Retinal pigment epithelial cell (primary cell): ENCODE data around the gene NFAM1.

Experiments used
- DNase-seq: peaks from one replicate; pipeline ENCODE4 v3.0.0-alpha.2; 2010; ENCODE audit warnings: low read depth
- H3K4me3 ChIP-seq: 2 replicates; pipeline ENCODE4 v1.5.1; 2011; ENCODE audit warnings: mild to moderate bottlenecking, low read length, control low read depth, moderate library complexity
- CTCF ChIP-seq: conservative IDR thresholded peaks from 2 replicates; pipeline ENCODE4 v1.5.1; 2011; ENCODE audit warnings: low read depth, low read length, control low read depth, inconsistent platforms

NFAM1 gene

GRCh38 chr22:42347281-42347824 lies 84.8 kb downstream of the NFAM1 start:
- DNase-seq = no peak
- no peak for TF ChIP-seq CTCF
- H3K4me3 ChIP-seq = no peak overlapping the region

- no peak for TF ChIP-seq CTCF
- H3K4me3 ChIP-seq = no peak overlapping the region
- no peak for DNase-seq
These were observed 85.5 kb downstream of the NFAM1 start for GRCh38 chr22:42346722-42347121.

- H3K4me3 ChIP-seq = no peak overlapping the region
- no peak for DNase-seq
- no peak for TF ChIP-seq CTCF
These were observed 86.7 kb downstream of the NFAM1 start for GRCh38 chr22:42345458-42345857.

GRCh38 chr22:42344361-42344905 lies 87.8 kb downstream of the NFAM1 start:
- DNase-seq = peak; percentile 32
- peak overlapping the region; percentile 15 for H3K4me3 ChIP-seq
- TF ChIP-seq CTCF = no peak

- peak overlapping the region; percentile 22 for H3K4me3 ChIP-seq
- DNase-seq = no peak
- no peak for TF ChIP-seq CTCF
These were observed 88.6 kb downstream of the NFAM1 start for GRCh38 chr22:42343531-42344081.

- DNase-seq = no peak
- peak overlapping the region; percentile 26 for H3K4me3 ChIP-seq
- no peak for TF ChIP-seq CTCF
These were observed 89.1 kb downstream of the NFAM1 start for GRCh38 chr22:42343121-42343454.

GRCh38 chr22:42342426-42343120 lies 89.6 kb downstream of the NFAM1 start:
- no peak for TF ChIP-seq CTCF
- DNase-seq = no peak
- H3K4me3 ChIP-seq = peak overlapping the region; percentile 26
